Measurements from ENCODE around the gene TSPO2. TPM values are rescaled to one million over a fixed set of nuclear protein-coding genes. Genes with fewer than 3 reads are reported as not detected.

TSPO2 gene
- total and polyA plus RNA-seq, 2 of the 13 experiments (the other 11 are each of a cell fraction or from before 2014, with no cell fraction given) = 0.55 TPM; not detected in 1

DNA sequence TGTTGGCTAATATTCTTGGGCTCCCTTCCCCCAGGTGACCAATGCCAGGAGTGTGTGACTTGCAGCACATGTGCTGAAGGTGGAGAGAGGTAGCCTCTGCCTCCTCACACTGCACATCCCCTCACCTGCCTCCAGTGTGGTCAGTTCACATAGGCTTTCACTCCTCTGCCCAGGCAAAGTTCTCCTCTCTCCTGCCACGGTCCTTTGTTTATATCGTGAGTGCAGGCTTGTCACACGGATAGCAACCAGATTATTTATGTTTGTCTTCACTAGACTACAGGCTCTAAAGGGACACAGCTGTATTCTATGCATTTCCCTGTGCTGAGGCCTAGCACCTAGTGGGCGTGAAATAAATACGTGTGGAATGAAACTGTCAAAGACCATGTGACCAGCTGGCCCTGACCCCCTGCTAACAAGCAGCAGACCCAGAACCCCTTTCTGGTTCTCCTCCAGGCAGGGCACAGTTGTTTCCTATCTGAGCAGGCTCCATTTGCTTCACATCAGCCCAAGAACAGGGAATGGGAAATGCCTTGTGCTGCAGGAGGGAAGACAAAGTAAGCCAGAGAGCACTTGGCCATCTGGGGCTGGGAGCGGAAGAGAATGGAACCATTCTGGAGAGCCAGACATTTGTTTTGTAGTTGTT is 45.6 kb upstream of the TSPO2 start:
- Histone ChIP-seq H3K9me3 (ENCODE audit: low read length) (no peaks in the 10 kb centered on the region), H2AFZ (ENCODE audit: low read length) (peak overlapping the region; percentile 75), H3K9ac (ENCODE audit: insufficient read depth, low read depth, low read length) (peak overlapping the region; percentile 78), H3K79me2 (ENCODE audit: insufficient read depth, low read length) (no peaks in the 10 kb centered on the region), H4K20me1 (ENCODE audit: insufficient read depth, low read length) (no peaks in the 10 kb centered on the region), H3K4me3 (replicated peaks in 1 of 3; ENCODE audit: insufficient read depth in 1 of 3, low read depth in 2 of 3, low read length in 3 of 3) (peak overlapping the region; percentile 20 to 64 (median 22)), H3K4me1 (ENCODE audit: insufficient read depth, low read length) (peaks cover 89% of the 10 kb centered on the region), H3K36me3 (replicated peaks in 1 of 2; ENCODE audit: control insufficient read depth in 1 of 2, insufficient read depth in 2 of 2, low read length in 2 of 2) (no peaks in the 10 kb centered on the region), H3K27me3 (ENCODE audit: control insufficient read depth in 1 of 2, insufficient read depth in 2 of 2, low read length in 2 of 2) (no peaks in the 10 kb centered on the region), H3K4me2 (ENCODE audit: low read depth, low read length) (peak overlapping the region; percentile 92), H3K27ac (ENCODE audit: extremely low read length, insufficient read depth, low read length) (peak overlapping the region; percentile 87)
- ATAC-seq (peak; percentile 73), FAIRE-seq (no peak), DNase-seq (ENCODE audit: low spot score) (peak; percentile 69)
- in situ Hi-C loops (cut with HindIII; ENCODE audit: extremely low pct_ligation_motif_present, low pct_unique_long_range_greater_than_20kb) = loop anchor here (5.0 kb wide), 1 partner anchor 76 kb away; the partner anchor contains the start of genes NFYA and OARD1
- intact Hi-C loops (cut with micrococcal nuclease; ENCODE audit: unreplicated experiment) = loop anchor here (2.0 to 5.0 kb wide), 4 partner anchors 38 to 99 kb away; partner anchors contain the start of gene TSPO2
- ChIA-PET CTCF (ENCODE audit: low intra/inter-chr PET ratio, low total read pairs) (interaction anchor here (0.6 kb wide), 1 partner anchor 9 kb away, joined by 3 read pairs; no protein-coding TSS in a partner anchor), POLR2A (interaction anchor here (1.0 to 4.3 kb wide), 9 partner anchors 17 to 75 kb away, joined by 3 to 36 read pairs (median 8); partner anchors contain the start of genes NFYA and OARD1)
- BruUV-seq (replicated peaks) = no TSS peak
- 1% methylated on average over 6 of the region's 6 CpGs for WGBS (ENCODE audit: low lambda C conversion rate)
- TF ChIP-seq ZNF263 (CRISPR knock-in tag; IDR thresholded peaks at IDR 0.05) (0 out of 2 replicates have a peak, but pooled peaks have one; percentile 13), DNMT3B (CRISPR knock-in tag; conservative IDR thresholded peaks at IDR 0.05) (no peak), ISL2 (CRISPR knock-in tag; IDR thresholded peaks at IDR 0.05) (0 out of 2 replicates have a peak, but pooled peaks have one; percentile 20), ZNF232 (CRISPR knock-in tag; IDR thresholded peaks at IDR 0.05; ENCODE audit: borderline replicate concordance) (peak; percentile 66; the same call in 1 of the 2 replicates), RXRA (CRISPR knock-in tag; IDR thresholded peaks at IDR 0.05) (peak; percentile 30; the same call in 1 of the 2 replicates), RARA (CRISPR knock-in tag; IDR thresholded peaks at IDR 0.05) (no peak), ZNF619 (CRISPR knock-in tag; IDR thresholded peaks at IDR 0.05) (peak; percentile 25; the same call in 1 of the 2 replicates), POLR2A (IDR thresholded peaks at IDR 0.05; ENCODE audit: insufficient read depth in 1 of 2, low read depth in 2 of 2, low read length in 2 of 2) (peak in 1 of 2 experiments; percentile 73; a peak in 2 of 4 replicates), ZKSCAN1 (IDR thresholded peaks at IDR 0.05; ENCODE audit: low read length) (0 out of 2 replicates have a peak, but pooled peaks have one; percentile 26), POLR2AphosphoS5 (IDR thresholded peaks at IDR 0.05; ENCODE audit: low read depth, low read length) (no peak), ZMYM4 (CRISPR knock-in tag; IDR thresholded peaks at IDR 0.05) (peak; percentile 54; the same call in 1 of the 2 replicates)
- TF ChIP-seq, protein P1, sequence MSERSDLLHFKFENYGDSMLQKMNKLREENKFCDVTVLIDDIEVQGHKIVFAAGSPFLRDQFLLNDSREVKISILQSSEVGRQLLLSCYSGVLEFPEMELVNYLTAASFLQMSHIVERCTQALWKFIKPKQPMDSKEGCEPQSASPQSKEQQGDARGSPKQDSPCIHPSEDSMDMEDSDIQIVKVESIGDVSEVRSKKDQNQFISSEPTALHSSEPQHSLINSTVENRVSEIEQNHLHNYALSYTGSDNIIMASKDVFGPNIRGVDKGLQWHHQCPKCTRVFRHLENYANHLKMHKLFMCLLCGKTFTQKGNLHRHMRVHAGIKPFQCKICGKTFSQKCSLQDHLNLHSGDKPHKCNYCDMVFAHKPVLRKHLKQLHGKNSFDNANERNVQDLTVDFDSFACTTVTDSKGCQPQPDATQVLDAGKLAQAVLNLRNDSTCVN (CRISPR knock-in tag; IDR thresholded peaks at IDR 0.05; ENCODE audit: borderline replicate concordance) = 0 out of 2 replicates have a peak, but pooled peaks have one; percentile 46
- TF ChIP-seq, protein P2, sequence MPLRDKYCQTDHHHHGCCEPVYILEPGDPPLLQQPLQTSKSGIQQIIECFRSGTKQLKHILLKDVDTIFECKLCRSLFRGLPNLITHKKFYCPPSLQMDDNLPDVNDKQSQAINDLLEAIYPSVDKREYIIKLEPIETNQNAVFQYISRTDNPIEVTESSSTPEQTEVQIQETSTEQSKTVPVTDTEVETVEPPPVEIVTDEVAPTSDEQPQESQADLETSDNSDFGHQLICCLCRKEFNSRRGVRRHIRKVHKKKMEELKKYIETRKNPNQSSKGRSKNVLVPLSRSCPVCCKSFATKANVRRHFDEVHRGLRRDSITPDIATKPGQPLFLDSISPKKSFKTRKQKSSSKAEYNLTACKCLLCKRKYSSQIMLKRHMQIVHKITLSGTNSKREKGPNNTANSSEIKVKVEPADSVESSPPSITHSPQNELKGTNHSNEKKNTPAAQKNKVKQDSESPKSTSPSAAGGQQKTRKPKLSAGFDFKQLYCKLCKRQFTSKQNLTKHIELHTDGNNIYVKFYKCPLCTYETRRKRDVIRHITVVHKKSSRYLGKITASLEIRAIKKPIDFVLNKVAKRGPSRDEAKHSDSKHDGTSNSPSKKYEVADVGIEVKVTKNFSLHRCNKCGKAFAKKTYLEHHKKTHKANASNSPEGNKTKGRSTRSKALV (CRISPR knock-in tag; IDR thresholded peaks at IDR 0.05) = 0 out of 2 replicates have a peak, but pooled peaks have one; percentile 14
- TF ChIP-seq, protein P3, sequence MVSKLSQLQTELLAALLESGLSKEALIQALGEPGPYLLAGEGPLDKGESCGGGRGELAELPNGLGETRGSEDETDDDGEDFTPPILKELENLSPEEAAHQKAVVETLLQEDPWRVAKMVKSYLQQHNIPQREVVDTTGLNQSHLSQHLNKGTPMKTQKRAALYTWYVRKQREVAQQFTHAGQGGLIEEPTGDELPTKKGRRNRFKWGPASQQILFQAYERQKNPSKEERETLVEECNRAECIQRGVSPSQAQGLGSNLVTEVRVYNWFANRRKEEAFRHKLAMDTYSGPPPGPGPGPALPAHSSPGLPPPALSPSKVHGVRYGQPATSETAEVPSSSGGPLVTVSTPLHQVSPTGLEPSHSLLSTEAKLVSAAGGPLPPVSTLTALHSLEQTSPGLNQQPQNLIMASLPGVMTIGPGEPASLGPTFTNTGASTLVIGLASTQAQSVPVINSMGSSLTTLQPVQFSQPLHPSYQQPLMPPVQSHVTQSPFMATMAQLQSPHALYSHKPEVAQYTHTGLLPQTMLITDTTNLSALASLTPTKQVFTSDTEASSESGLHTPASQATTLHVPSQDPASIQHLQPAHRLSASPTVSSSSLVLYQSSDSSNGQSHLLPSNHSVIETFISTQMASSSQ (IDR thresholded peaks at IDR 0.05; ENCODE audit: low read depth) = peak; percentile 8; the same call in 1 of the 2 replicates
- TF ChIP-seq, protein P3 (CRISPR knock-in tag; IDR thresholded peaks at IDR 0.05; ENCODE audit: borderline replicate concordance) = 0 out of 2 replicates have a peak, but pooled peaks have one; percentile 29
- TF ChIP-seq, protein P4, sequence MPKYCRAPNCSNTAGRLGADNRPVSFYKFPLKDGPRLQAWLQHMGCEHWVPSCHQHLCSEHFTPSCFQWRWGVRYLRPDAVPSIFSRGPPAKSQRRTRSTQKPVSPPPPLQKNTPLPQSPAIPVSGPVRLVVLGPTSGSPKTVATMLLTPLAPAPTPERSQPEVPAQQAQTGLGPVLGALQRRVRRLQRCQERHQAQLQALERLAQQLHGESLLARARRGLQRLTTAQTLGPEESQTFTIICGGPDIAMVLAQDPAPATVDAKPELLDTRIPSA (CRISPR knock-in tag; IDR thresholded peaks at IDR 0.05; ENCODE audit: borderline replicate concordance) = no peak

Data from HepG2 (cell line).